HG02938 (cell line): ENCODE measurements around the gene SH3RF1.

Experiments
- ATAC-seq: cut with Tn5 transposase; IDR thresholded peaks from one replicate; pipeline ENCODE4 v1.9.1; 2021; ENCODE audit warnings: mild to moderate bottlenecking, moderate library complexity; ENCODE audit not compliant: unreplicated experiment

The SH3RF1 gene

DNA sequence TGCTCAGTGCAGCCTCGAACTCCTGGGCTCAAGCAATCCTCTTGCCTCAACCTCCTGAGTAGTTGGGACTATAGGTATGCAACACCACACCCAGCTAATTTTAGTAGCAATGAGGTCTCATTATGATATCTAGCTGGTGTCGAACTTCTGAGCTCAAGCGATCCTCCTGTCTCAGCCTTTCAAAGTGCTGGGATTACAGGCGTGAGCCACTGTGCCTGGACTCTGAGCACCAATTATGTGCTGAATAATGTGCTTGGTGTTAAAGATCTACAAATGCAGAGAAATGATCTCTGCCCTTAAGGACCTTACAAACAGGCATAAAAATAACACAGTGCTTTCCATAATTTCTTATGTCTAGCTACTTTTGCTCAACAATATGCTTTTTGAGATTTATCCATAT is 131.7 kb downstream of the SH3RF1 start:
- no peak for ATAC-seq

DNA sequence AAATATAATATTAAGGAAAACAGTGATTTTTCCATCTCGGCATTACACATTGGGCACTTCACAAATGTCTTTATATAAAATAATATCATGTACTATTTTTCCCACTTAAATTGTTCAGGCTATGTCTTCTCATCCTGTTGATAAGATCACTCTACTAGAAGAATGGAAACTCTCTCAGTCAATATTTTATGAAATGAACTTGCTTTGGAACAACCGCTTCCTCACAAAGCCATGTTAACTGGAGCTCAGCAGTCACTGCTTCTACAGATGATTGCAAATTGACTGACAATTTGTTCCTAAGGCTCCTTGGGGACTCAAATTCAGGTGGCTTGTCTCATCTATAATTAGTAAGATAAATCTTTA is 133.2 kb downstream of the SH3RF1 start:
- no peak for ATAC-seq

DNA sequence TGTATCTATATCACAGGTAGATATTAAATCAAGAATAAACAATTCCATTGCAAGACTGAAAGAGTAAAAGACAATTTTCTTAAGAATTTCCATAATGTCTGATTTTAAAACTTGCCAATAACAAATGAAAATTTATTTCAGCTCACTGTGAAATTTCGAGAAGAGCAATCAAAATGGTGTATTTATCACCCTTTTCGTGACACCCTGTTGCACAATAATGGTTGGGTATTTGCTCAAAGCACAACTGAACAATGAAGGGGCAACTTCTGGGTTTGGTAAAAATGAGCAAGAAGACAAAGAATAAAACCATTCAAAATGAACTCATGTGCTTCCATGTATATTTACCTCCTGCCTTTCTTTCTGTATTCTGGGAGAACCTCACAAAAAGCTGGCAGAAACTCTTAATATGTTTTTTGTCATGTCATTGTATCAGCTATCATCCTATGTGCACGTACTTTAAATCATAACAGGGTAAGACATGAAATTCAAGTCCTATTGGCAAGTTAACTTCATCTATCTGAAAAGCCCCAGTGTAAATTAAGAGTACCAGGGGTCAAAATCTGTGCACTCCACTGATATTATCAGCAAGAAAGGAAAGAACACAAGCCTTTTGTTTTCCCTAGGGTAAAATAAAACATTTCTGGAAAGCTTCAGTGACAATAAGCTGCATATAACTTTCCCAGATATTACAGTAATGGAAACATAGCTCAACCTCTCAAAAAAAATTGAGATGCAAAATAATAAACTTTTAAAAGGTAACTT is 133.8 kb downstream of the SH3RF1 start:
- no peak for ATAC-seq

DNA sequence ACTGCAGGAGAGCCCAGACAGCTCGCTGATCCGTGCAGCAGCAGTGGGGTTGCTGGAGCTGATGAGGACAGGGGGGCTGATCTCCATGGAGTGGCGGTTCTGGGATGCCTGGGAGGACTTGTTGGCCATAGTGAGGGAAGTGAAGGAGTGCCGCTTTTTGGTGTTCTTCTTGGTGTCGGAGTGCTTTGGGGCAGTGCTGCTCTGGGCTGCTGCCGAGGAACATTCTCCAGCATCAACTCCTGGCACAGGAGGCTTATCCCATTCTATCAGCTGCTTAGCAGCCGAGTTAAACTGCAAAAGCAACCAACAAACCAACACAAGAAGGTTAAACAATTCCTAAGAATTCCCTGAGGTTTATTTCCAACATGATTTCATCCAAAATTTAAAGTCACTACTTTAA is 134.4 kb downstream of the SH3RF1 start:
- no peak for ATAC-seq

DNA sequence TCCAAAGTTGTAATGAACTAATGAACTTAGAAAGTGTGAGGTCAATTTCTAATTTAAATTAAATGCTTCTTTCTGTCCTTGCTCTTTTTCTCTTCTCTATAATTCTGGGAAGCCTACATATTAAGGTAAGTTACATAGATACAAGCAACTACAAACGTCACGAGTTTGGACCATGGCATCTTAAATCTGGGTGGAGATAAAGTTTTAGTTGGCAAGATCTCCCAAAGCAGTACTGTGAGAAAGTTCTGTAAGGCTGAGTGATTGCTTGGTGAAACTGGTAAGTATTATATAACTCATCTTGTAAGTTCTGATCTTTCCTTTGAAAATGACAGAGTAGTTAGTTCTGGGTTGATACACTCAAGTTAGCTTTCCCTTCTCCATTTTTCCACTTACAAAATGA is 135.0 kb downstream of the SH3RF1 start:
- ATAC-seq, result no peak

DNA sequence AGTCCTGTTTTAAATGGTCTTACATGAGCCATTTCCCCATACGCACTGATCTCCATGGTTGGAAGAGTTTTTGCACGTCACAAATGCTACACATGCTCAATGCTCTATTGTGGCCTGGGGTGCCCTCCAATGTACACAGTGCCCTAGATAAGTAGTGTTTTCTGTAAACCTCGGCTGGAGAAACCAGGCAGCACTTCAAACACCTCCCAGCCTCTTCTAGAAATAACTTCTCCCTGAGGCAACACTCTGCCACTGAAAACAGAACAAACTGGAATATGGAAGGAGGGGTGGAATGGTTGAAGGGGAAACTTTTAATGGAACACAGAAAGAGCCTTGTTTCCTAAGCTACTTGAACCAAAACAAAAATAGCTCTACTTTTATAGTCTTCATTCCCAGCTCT is 136.8 kb downstream of the SH3RF1 start:
- ATAC-seq, result no peak

DNA sequence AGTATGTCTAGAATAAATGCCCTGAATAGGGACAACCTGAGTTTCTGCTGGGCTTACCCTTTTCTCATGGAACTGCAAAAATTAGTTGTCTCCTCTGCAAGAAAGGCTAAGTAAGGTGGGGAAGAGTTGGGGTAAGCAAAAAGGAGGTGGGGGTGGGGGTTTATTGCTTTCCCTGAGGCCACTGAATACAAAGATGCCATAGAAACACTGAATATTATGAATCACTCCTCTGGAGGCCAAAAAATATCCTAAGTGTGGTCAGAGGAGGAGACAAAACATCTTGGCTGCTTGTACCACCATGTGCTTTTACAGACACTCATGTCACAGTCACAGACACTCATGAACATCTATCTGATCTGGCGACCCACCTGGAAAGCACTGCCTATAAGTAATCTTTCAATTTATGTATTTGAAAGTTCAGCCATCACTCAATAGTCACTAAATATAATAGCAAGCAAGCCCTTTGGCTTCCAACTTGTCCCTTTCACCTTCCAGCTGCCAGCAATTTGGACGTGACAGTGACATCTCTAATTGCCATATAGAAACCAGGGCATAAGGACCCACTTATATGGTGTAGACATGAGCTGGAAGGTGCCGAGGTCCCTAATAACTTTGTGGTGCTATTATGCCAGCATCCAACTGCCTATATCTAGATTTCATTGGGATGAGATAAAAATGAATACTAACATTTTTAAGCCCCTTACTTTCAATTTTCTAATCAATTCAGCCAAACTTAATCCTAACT is 138.0 kb downstream of the SH3RF1 start:
- no peak for ATAC-seq

DNA sequence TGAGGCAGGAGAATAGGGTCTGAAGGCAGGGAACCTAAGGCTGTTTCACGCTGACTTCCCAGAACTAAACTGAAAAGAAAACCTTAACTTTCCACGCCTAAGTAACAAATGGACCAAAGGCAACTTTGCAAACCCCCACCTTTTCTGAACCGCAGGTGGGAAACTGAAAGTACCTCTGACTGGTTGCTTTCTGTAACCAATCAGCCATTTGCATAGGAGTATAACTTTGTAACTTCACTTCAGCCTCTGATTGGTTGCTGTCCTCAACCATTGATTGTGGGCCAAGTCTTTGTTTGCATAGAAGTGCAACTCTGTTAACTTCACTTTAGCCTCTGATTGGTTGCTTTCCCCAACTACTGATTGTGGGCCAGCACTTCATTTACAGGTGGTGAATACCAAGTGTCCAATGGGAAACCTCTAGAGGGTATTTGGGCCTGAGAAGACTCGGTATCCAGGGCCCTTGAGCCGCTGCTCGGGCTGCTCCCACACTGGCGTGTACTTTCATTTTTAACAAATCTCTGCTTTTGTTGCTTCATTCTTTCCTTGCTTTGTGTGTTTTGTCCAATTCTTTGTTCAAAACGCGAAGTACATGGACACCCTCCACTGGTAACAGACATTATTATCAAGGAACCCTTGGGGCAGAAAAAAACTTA is 139.1 kb downstream of the SH3RF1 start:
- ATAC-seq, result no peak

DNA sequence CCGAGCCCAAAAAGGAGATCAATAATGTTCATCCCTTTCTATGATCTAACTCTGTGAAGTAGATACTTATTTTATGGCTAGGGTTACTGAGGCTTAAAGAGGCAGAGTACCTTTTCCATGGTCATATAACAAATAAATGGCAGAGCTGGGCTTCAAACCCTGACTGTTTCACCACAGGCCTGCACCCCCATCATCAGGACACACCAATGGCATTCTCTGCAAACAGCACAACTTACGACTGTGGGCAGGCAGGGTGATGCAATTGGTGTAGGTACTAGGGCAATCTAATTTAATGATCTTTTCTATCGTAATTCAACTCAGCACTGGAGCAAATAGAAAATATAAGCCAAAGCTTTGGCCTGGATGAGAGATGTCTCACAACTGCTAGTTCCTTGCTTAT is 141.9 kb downstream of the SH3RF1 start:
- no peak for ATAC-seq

DNA sequence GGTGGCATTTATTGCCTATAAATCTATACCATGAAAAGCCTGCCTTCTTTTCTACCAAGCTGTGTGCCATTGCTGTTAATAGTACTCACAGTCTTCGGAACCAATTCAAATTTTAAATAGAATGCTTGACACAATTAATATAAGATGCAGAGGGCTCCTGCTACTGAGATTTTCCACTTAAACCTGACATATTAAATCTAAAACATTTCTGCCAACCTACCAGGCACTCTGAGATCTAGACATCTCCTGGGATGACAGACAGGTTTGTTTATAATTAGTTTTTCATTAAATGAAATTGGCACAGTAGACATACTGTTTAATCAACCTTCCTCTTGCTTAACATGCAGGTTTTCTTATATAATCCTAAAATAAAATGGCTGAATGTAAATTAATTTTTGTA is 143.4 kb downstream of the SH3RF1 start:
- no peak for ATAC-seq

DNA sequence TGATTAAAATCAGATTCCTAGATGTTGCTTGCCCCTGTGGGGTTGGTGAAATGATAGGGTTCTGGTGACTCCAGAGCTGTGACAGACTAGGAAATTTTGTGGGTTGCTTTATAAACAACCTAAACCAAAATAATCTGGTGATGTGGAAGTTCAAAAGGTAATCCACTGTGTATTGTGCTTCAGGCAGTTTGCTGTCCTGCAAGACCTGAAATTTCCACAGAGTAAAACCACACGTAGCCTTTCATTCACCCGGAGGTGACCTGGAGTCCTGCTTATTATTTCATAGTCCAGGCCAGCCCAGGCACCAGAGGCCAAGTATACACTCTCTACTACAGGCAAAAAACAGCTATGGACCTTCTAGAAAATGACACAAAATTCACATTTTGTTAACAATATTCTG is 146.1 kb downstream of the SH3RF1 start:
- ATAC-seq, result no peak

DNA sequence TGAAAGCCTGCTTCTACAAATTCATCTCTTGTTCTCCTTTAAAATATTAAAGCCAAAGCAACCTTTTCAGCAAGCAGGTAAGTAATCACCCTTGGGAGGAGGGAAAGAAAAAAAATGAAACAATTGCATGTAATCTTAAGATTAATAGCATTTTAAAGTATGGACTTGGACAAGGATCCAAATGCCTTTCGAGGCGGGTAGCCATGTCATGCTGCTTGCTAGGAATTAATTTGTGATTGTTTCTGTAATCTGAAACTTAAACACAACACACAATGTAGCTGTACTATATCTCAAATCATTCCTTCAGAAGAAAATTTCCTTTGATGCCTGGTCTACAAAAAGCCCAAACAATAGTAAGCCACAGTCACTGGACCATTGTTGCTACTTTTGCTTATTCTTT is 148.3 kb downstream of the SH3RF1 start:
- no peak for ATAC-seq

DNA sequence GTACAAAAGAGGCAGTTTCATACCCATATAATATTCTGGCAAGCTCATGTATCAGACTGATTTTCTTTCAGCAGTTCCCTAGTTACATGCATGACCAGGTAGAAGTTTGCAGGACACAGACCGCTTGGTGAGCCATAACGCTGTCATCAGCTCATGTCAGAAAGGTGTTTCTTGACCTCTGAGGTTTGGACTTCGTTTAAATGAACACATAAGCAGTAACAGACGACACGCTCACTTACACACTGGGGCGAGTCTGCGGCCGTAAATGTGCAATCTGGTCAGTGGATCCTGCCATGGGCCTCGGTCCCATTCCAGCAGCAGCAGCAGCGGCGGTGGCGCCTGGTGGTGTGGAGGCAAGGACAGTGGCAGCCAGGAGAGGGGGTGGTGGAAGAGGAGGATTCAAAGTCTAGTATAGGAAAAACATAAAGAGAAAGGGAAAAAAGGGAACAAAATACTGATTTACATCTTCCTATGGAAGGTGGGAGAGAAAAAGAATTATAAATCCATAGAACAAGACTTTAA is 148.8 kb downstream of the SH3RF1 start:
- no peak for ATAC-seq

DNA sequence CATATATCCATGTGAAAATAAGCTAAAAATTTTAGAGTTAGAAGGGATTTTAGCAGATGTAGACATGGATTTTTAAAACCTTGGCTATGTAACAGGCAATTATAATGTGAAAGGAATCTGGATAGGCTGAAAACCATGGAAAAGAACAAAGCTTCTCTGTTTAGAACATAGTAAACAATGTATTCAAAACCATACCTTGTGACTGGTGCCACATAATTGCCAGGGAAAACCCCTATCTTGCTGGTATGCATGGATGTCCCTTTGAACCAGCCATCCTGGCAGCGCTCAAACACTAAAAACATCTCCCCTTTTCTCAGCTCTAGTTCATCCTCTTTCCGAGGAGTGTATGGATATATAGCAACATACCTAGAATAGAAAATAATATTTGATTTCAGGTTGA is 150.1 kb downstream of the SH3RF1 start:
- no peak for ATAC-seq

DNA sequence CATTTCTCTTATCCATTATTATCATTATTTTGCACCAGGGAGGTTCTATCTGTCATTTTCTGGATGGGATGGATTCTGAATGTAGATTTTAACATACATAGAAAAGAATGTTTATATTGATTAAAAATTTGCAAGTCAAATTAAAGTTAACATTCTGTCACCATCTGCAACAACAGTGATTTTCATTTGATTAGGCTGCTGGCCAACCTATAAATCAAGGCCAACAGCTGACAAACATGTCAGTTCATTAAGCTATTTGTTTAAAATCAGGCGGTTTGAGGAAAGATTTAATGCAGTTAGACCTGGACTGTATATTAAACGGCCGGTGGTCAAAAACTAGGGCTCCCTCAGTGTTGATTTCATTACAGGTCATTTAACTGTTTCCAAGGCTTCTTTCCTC is 151.2 kb downstream of the SH3RF1 start:
- ATAC-seq, result no peak

DNA sequence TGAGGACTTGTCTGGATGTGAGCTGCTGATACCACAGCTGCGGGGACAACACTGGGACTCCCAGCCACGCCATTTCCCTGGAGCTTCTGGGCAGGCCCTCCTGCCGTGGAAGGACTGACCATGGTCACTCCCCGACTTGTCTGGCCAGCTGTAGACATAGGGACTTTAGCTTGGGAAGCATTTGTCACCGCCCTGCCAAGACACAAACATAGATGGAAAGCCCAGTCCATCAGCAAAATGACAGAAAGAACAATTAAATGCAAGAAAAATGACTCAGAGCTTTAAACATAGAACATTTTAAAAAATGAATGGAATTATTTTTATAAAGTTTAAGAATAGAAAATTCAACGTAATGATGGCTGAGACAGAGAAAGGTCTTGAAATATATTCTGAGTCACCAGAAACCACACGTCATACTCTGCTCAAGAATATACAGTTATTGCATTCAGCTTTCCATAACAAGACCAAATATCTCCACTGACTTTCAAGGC is 153.1 kb downstream of the SH3RF1 start:
- ATAC-seq, result no peak

DNA sequence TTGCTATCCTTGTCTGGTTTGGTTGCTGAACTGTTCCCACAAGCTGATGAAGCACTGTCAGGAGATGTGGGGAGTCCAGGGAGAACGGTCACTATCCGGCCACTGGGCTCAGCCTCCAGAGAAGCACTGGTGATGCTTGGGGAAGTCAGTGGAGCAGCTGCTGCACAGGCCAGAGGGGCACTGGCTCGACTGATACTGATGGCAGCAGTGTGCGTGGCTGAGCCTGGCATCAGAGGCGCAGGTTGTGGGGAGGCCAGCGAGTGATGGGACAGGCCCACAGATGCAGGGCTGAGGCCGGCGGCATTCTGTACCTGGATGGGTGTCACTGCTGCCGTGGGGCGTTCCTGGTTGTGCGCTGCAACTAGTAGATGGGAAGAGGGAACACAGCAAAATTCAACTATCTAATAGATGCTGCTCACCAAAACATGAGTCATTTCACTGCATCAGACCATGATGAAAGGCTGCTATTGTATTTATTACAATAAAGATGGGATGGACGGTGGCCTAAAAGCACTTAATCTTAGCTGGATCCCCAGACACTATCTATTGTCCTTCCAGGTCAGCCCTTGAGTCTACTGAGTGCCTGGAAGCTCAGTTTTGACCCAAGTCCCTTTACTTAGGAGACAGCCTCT is 154.4 kb downstream of the SH3RF1 start:
- ATAC-seq, result no peak

DNA sequence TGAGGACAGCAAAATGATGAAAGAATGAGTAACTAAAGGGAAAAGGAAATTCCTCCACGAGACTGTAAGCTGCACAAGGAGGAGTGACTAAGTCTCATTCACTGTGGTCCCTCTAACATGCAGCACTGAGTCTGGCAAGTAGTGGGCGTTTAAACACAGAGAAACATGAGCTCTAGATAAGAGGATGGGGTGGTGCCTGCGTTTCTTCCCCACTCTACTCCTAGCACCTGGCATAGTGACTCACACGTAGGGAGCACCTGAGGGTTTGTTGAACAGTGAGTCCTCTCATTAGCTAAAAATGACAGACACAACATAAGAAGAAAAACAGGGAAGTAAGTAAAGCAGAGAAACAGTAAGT is 154.9 kb downstream of the SH3RF1 start:
- ATAC-seq, result no peak

DNA sequence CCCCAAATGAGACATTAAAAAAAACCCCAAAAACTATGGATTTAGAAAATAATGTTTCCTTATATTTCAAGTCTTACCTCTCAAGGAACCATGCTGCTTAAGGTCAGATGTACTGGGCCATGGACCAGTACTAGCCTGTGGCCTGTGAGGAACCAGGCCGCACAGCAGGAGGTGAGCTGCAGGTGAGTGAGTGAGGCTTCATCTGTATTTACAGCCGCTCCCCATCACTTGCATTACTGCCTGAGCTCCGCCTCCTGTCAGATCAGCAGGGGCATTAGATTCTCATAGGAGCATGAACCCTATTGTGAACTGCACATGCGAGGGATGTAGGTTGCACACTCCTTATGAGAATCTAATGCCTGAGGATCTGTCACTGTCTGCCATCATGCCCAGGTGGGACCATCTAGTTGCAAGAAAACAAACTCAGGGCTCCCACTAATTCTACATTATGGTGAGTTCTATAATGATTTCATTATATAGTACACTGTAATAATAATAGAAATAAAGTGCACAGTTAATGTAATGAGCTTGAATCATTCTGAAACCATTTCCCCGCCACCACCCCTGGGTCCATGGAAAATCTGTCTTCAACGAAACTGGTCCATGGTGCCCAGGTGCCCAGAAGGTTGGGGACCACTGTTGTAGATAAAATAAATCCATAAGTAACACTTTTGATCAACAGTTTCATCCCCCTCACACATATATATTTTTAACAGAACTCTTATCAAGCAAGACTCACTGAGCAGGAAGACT is 155.4 kb downstream of the SH3RF1 start:
- ATAC-seq, result no peak

DNA sequence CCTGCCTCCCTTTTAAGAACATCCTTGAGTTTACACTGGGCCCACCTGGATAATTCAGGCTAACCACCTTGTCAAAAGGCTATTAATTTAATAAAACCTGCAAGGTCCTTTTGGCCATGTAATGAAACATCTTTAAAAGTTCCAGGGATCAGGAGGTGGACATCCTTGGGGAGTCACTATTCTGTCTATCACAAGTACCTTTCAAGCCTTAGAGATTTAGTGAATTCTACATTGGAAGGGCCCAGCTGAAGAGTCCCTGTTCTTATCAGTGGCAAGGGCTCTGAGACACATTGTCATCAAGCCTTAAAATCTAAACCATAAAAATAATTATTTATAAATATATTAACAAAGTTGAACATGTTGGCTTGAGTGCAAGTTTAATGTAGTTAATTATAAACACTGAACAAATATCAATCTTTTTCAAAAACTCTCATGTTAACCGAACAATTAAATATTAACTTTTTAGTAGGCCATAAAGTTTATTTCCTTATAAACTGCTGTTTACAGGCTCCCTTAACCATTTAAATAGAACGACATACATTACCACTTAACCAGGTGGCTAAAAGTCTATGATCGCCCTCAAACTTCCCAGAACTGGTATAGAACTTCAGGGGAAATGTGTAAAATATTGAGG is 156.3 kb downstream of the SH3RF1 start:
- ATAC-seq, result no peak
